OCI-LY7 (cell line): ENCODE measurements around the gene WFS1. TPM values are rescaled to one million over a fixed set of nuclear protein-coding genes. Genes with fewer than 3 reads are reported as not detected.

Experiments
- BruUV-seq: library from RNA; stranded (reverse); fragments of 400-500 nt; replicated peaks from 2 replicates; lab custom pipeline; 2021; lab: Mats Ljungman, UMichigan
- CTCF ChIA-PET: fragments of 300-600 bp; sonication (Branson Sonifier 250); formaldehyde crosslinking; loops from one replicate; lab custom pipeline; 2022; ENCODE audit warnings: antibody characterized with exemption; ENCODE audit not compliant: unreplicated experiment; lab: Charles Lee
- POLR2A ChIA-PET: fragments of 300-600 bp; sonication (Branson Sonifier 250); formaldehyde crosslinking; loops from one replicate; lab custom pipeline; 2022; ENCODE audit warnings: antibody characterized with exemption; lab: Charles Lee
- DNase-seq: peaks from one replicate; pipeline ENCODE4 v3.0.0-alpha.2; 2015; ENCODE audit warnings: low spot score
- H2AFZ ChIP-seq: fragments of 200-600 bp; sonication (generic), shearing (Covaris generic); 2 replicates; pipeline ENCODE4 v1.6.1; 2014; ENCODE audit warnings: mild to moderate bottlenecking, antibody characterized with exemption, low read length, moderate library complexity
- H3K27ac ChIP-seq: fragments of 200-600 bp; sonication (generic); 2 replicates; pipeline ENCODE4 v1.5.1; 2014; ENCODE audit warnings: mixed run types, low read depth, mild to moderate bottlenecking, moderate library complexity, low read length, inconsistent platforms; ENCODE audit not compliant: poor library complexity, severe bottlenecking
- H3K36me3 ChIP-seq: fragments of 200-600 bp; sonication (generic); 2 replicates; pipeline ENCODE4 v1.6.1; 2014; ENCODE audit warnings: mild to moderate bottlenecking, antibody characterized with exemption, low read length, moderate library complexity, mixed read lengths; ENCODE audit not compliant: insufficient read depth
- H3K4me1 ChIP-seq: fragments of 200-600 bp; sonication (generic); 2 replicates; pipeline ENCODE4 v1.5.1; 2014; ENCODE audit warnings: mild to moderate bottlenecking, low read length; ENCODE audit not compliant: insufficient read depth, poor library complexity, severe bottlenecking
- H3K4me2 ChIP-seq: fragments of 200-600 bp; sonication (generic); 2 replicates; pipeline ENCODE4 v1.6.1; 2014; ENCODE audit warnings: mild to moderate bottlenecking, low read length
- H3K4me3 ChIP-seq: fragments of 200-600 bp; sonication (generic); 2 replicates; pipeline ENCODE4 v1.5.1; 2014; ENCODE audit warnings: mild to moderate bottlenecking, low read depth, low read length; ENCODE audit not compliant: poor library complexity, severe bottlenecking
- H3K79me2 ChIP-seq: fragments of 200-600 bp; sonication (generic); 2 replicates; pipeline ENCODE4 v1.6.1; 2016; ENCODE audit warnings: low read depth, mild to moderate bottlenecking, low read length, moderate library complexity, mixed read lengths; ENCODE audit not compliant: insufficient read depth
- H3K9me2 ChIP-seq: fragments of 200-600 bp; sonication (generic); 2 replicates; pipeline ENCODE4 v1.6.1; 2016; ENCODE audit warnings: mild to moderate bottlenecking, low read length, mixed read lengths; ENCODE audit not compliant: insufficient read depth
- H3K9me3 ChIP-seq: fragments of 200-600 bp; sonication (generic); 2 replicates; pipeline ENCODE4 v1.6.1; 2014; ENCODE audit warnings: mild to moderate bottlenecking, mixed run types, low read length, mixed read lengths
- H4K20me1 ChIP-seq: fragments of 200-600 bp; sonication (generic); 2 replicates; pipeline ENCODE4 v1.6.1; 2014; ENCODE audit warnings: mild to moderate bottlenecking, antibody characterized with exemption, low read length, moderate library complexity, mixed read lengths; ENCODE audit not compliant: insufficient read depth
- EZH2phosphoT487 ChIP-seq: fragments of 200-600 bp; sonication (generic); IDR thresholded peaks from 2 replicates; pipeline ENCODE4 v1.6.1; 2018; ENCODE audit warnings: low read depth, borderline replicate concordance, mild to moderate bottlenecking, mixed run types, antibody characterized with exemption, low read length, moderate library complexity, mixed read lengths
- intact Hi-C: fragments of 100-400 bp; cut with micrococcal nuclease; formaldehyde crosslinking; loops from one replicate; pipeline ENCODE4 v1.10.0; 2022; ENCODE audit not compliant: unreplicated experiment
- total RNA-seq, 2 experiments: library from RNA; depleted of rRNA in 1 of 2; stranded (reverse); fragments of >200 nt in 1 of 2; shearing (Covaris generic) in 1 of 2; gene quantifications; 2 replicates each; pipeline ENCODE4 v1.2.3, GENCODE V29; 2014 to 2022
- TF ChIP-seq, protein P1 (sequence below): fragments of 200-600 bp; sonication (generic); conservative IDR thresholded peaks from 2 replicates; pipeline ENCODE4 v1.5.1; 2014; ENCODE audit warnings: mild to moderate bottlenecking, antibody characterized with exemption, low read length, moderate library complexity, mixed read lengths

Gene WFS1
- total RNA-seq, 2 experiments from 2014 or later, result 6.1 to 14.5 TPM

DNA sequence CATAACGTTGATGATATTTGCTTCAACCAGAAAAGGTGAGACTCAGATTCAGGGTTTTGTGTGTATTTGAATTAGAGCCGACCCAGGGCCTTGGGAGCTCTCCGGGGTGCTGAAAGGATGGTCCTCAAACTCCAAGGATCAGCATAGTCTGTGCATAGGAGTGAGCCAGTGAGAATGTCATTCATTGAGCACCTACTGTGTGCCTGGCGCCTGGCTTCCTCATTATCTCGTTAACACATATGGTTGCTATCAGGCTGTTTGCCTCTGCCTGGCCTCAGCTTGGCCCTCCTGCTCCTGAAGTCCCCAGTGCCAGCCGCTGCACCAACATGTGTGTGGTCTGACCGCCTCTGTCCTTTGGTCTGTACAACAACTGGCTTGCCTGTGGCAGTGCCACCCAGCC lies 44.2 kb upstream of the WFS1 start:
- no peaks in the 10 kb centered on the region for H3K79me2 ChIP-seq
- H3K27ac ChIP-seq, result no peak overlapping the region
- TF ChIP-seq, protein P1, sequence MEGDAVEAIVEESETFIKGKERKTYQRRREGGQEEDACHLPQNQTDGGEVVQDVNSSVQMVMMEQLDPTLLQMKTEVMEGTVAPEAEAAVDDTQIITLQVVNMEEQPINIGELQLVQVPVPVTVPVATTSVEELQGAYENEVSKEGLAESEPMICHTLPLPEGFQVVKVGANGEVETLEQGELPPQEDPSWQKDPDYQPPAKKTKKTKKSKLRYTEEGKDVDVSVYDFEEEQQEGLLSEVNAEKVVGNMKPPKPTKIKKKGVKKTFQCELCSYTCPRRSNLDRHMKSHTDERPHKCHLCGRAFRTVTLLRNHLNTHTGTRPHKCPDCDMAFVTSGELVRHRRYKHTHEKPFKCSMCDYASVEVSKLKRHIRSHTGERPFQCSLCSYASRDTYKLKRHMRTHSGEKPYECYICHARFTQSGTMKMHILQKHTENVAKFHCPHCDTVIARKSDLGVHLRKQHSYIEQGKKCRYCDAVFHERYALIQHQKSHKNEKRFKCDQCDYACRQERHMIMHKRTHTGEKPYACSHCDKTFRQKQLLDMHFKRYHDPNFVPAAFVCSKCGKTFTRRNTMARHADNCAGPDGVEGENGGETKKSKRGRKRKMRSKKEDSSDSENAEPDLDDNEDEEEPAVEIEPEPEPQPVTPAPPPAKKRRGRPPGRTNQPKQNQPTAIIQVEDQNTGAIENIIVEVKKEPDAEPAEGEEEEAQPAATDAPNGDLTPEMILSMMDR, result no peak
- TF ChIP-seq EZH2phosphoT487, result no peak
- H2AFZ ChIP-seq, result no peak overlapping the region
- H3K4me2 ChIP-seq, result no peak overlapping the region
- no peak overlapping the region for H3K4me3 ChIP-seq
- H3K9me3 ChIP-seq, result no peaks in the 10 kb centered on the region
- ChIA-PET POLR2A (no interaction called here), CTCF (no interaction called here)
- intact Hi-C loops, result no loop called here
- BruUV-seq, result no TSS peak
- no peaks in the 10 kb centered on the region for H4K20me1 ChIP-seq
- DNase-seq, result peak; percentile 23
- no peaks in the 10 kb centered on the region for H3K4me1 ChIP-seq
- no peaks in the 10 kb centered on the region for H3K9me2 ChIP-seq
- H3K36me3 ChIP-seq, result no peaks in the 10 kb centered on the region

DNA sequence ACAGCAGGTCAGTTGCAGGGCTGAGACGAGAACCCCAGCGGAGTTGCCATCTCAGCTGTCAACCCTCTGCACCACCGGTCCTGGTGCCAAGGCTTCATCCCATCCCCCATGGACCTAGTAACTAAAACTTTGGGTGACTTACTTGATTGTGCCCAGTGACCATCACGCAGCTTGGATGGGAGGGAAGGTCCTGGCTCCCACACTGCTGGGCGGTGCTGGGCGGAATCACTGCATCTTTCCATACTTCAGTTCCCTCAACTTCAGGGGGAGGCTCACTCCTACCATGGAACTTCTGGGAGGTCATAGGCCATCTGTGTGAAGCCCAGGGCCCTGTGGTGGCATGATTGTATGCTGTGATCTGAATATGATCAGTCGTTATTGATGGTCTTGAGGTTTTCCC lies 43.1 kb upstream of the WFS1 start:
- Histone ChIP-seq H2AFZ (no peak overlapping the region), H3K4me3 (no peak overlapping the region), H4K20me1 (no peaks in the 10 kb centered on the region), H3K4me1 (no peaks in the 10 kb centered on the region), H3K9me3 (no peaks in the 10 kb centered on the region), H3K36me3 (no peaks in the 10 kb centered on the region), H3K4me2 (no peak overlapping the region), H3K79me2 (no peaks in the 10 kb centered on the region), H3K27ac (no peak overlapping the region), H3K9me2 (no peaks in the 10 kb centered on the region)
- ChIA-PET POLR2A (no interaction called here), CTCF (no interaction called here)
- no peak for DNase-seq
- TF ChIP-seq EZH2phosphoT487, result no peak
- TF ChIP-seq, protein P1, result no peak
- intact Hi-C loops, result no loop called here
- no TSS peak for BruUV-seq

DNA sequence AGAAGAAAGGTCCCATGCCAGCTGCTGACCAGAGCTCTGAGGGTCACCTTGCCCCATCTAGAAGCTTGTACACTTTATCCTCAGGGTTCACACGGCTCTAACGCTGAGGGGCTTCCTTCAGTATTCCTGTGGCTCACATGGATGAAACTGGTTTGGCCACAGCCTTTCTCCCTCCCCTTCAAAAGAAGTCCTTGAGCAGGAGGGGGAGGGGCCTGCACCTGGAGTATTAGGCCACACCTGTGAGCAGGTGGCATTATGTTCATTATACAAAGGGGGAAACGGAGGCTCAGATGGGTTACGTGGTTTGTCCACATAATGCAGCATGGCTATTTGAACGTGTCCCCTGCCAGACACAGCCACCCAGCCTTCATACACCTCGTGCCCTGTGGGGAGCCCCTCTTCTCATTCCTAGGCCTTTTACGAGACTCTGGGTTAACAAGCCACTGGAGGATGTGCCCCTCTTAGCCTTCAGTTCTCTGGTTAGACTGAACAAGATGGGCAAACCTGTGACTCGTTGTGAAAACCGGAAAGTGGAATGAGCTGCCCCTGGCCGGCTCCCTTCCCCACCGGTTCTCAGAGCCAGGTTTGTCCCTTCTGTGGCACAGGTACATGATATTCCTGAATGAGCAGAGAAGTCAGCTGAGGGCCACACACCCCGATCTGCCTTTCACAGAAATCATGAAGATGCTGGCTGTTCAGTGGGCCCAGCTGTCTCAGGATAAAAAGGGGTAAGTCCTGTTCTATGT lies 42.1 kb upstream of the WFS1 start:
- Histone ChIP-seq H3K4me1 (no peaks in the 10 kb centered on the region), H3K9me2 (no peaks in the 10 kb centered on the region), H3K27ac (no peak overlapping the region), H3K4me3 (no peak overlapping the region), H3K79me2 (no peaks in the 10 kb centered on the region), H2AFZ (no peak overlapping the region), H3K36me3 (no peaks in the 10 kb centered on the region), H3K4me2 (no peak overlapping the region), H4K20me1 (no peaks in the 10 kb centered on the region), H3K9me3 (no peaks in the 10 kb centered on the region)
- intact Hi-C loops, result no loop called here
- CTCF ChIA-PET, result no interaction called here
- no peak for TF ChIP-seq EZH2phosphoT487
- TF ChIP-seq, protein P1, result no peak
- BruUV-seq, result no TSS peak
- POLR2A ChIA-PET, result no interaction called here
- no peak for DNase-seq
